Jurkat, Clone E6-1 (cell line): Measurements from ENCODE around the gene WDPCP.
A peak's percentile ranks its signal among the peaks of the same experiment; 100 is the strongest.
"Not testable (repeated sequence)": the region's sequence is repeated elsewhere in the genome, so short reads cannot be mapped to it uniquely, and the experiment has no call there.

ENCODE experiments used
- DNase-seq: peaks from one replicate; pipeline ENCODE4 v3.0.0-alpha.2; 2011; ENCODE audit warnings: low read depth, low spot score
- H3K4me3 ChIP-seq: 2 replicates; pipeline ENCODE4 v1.5.1; 2011; ENCODE audit warnings: mild to moderate bottlenecking, low read length, control low read depth, moderate library complexity

WDPCP gene

DNA sequence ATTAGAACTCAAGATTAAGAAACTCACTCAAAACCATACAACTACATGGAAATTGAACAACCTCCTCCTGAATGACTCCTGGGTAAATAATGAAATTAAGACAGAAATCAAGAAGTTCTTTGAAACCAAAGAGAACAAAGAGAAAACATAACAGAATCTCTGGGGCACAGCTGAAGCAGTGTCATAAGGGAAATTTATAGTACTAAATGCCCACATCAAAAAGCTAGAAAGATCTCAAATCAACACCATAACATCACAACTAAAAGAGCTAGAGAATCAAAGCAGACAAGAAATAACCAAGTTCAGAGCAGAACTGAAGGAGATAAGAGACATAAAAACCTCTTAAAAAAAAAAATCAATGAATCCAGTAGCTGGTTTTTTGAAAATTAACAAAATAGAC lies 30.5 kb downstream of the WDPCP start:
- H3K4me3 ChIP-seq: not testable (repeated sequence)
- DNase-seq: peak; percentile 71

DNA sequence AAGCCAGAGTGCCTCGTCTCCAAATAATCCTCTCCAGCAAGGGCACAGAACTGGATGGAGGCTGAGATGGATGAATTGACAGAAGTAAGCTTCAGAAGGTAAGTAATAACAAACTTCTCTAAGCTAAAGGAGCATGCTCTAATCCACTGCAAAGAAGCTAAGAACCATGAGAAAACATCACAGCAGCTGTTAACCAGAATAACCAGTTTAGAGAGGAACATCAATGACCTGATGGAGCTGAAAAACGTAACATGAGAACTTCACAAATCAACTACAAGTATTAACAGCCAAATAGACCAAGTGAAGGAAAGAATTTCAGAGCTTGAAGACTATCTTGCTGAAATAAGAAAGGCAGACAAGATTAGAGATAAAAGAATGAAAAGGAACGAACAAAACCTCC lies 32.3 kb downstream of the WDPCP start:
- no peak for DNase-seq

DNA sequence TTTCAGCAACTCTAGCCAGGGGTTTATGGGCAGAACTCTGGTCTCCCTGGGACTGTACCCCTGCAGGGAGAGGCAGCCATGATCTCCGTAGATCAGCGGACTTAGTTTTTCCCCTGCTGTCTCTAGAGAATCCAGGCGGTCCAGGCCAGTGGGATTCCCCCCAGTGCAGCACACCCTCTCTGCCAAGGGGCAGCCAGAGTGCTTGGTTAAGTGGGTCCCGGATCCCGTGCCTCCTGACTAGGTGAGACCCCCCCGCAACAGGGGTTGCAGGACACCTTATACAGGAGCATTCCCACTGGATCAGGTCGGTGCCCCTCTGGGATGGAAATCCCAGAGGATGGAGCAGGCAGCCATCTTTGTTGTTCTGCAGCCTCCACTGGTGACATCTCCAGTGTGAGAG lies 33.0 kb downstream of the WDPCP start:
- no peak overlapping the region for H3K4me3 ChIP-seq
- DNase-seq: no peak

More for the DNA sequence above, 32.3 kb downstream of the WDPCP start:
- H3K4me3 ChIP-seq: no peak overlapping the region

DNA sequence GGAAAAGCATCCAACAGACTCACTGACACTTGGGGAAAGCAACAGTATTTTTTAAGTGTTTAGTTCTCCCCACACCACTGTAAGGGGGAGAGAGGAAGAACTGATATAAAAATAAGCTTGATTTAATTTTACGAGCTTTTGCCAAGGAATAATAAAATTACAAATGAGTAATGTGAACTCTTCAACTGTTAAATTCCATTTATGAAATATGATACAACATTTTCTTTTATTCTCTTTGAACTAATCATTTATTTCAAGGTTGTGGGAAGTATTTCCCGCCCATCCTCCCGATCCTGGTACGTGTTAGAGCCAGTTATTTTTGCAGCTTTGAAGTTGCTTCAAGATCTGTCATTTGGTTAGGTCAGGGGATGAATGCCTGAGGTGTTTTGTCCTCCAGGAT lies 35.2 kb downstream of the WDPCP start:
- no peak for DNase-seq
- no peak overlapping the region for H3K4me3 ChIP-seq

DNA sequence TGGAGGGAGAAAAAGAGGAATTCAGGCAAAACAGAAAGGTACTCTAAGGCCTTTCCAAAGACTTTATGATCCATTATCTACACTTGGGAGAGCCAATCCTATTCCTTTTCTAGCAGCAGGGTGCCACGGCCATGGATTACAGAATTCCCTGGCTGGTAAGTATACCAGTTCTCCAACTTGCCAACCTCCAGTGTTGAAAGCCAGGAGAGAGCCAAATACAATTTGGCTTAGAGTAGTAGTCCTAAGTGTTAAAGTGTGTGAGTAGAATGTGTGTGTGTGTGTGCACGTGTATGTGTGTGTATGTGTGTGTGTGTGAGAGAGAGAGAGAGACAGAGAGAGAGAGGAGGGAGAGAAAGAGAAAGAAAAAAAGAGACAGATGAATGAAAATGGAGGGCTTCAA lies 43.3 kb downstream of the WDPCP start:
- DNase-seq: no peak
- no peak overlapping the region for H3K4me3 ChIP-seq

DNA sequence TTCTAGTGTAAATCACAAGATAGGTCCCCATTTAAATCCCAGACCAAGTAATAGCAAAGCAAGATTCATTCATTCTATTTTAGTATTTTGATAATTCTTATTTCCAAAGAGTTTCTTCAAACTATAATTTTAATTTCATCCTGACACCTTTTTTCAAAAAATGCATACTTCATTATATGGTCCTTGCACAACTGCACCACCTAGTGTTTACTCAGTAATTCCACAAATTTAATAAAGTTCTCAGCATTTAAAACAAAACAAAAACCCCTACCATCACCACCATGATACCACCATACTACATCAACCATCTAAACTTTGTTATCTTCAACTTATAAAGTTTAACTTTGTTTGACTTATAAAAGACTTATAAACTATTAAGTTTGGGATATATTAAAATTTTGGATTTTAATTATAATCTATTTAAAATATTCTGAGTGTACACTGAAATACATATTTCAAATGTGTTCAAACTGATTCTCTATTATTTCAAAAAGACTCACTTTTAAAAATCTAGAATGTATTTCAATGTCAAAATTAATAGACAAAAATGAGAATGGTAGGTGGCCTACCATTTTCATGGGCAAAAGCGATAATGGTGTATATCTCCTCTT lies 44.2 kb downstream of the WDPCP start:
- peak; percentile 29 for DNase-seq
- no peak overlapping the region for H3K4me3 ChIP-seq

DNA sequence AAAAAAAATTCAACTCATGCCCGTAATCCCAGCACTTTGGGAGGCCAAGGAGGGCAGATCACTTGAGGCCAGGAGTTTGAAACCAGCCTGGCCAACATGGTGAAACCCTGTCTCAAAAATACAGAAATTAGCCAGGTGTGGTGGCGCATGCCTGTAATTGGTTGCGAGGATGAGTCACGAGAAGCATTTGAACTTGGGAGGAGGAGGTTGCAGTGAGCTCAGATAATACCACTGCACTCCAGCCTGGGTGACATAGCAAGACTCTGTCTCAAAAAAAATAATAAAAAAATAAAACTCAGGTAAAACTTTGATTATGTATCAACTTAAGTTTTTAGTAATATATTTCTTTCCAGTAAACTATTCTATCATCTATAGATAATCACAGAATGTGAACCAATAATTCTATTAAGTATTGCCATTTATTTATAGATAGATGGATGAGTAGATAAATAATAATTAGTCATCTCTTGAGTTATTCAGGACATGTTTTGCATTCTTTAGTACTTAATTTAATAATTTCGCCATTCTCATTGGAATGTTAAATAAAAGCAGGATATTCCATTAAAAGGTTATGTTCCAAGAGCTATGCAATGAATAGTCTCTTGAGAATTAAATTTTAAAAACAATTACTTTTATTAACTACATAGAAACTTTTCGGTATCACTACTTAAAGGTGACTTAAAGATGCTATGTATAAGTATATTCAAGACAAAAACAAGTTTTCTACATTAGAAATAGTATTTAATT lies 48.7 kb downstream of the WDPCP start:
- no peak overlapping the region for H3K4me3 ChIP-seq
- DNase-seq: no peak

DNA sequence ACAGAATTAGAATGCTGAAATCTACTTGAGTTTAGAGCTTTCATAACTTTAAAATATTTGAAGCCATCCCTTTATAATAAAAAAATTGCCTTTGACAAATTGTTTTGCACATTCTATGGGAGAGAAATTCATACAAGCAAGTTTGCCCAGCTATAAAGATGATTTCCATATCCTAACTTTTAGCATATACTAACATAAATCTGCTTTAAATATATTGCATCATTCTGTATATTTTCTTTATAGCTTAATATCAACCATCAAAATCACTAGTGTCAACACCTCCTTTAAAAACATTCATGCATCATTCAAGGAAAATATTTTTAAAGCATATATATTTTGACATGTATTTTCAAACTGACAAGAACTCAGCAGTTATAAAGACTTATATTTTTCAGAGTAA lies 49.9 kb downstream of the WDPCP start:
- no peak for DNase-seq
- H3K4me3 ChIP-seq: no peak overlapping the region

DNA sequence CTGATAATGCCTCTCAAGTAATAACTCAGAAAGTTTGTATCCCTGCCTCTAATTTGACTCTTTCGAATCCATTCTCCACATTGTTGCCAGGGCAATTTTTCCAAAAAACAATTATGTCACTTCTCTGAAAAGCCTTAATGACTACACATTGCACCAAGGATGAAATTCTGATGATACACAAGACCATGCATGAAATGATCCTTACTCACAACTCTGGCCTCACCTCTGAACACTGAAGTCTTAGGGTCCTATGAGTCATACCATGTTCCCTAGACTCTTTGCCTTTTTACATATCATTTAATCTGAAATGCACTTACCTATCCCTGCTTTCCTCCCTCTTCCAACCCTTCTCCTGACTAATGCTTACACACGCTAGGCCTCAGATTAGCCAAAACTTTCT lies 51.0 kb downstream of the WDPCP start:
- H3K4me3 ChIP-seq: no peak overlapping the region
- DNase-seq: no peak

DNA sequence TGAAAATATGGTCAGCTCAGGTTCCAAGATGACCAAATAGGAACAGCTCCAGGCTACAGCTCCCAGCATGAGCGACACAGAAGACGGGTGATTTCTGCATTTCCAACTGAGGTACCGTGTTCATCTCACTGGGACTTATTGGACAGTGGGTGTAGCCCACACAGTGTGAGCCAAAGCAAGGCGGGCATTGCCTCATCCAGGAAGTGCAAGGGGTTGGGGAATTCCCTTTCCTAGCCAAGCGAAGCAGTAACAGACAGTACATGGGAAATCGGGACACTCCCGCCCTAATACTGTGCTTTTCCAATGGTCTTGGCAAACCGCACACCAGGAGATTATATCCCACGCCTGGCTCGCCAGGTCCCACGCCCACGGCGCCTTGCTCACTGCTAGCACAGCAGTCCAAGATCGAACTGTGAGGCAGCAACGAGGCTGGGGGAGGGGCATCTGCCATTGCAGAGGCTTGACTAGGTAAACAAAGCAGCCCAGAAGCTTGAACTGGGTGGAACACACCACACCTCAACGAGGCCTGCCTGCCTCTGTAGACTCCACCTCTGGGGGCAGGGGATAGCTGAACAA lies 57.5 kb downstream of the WDPCP start:
- no peak for DNase-seq
- no peak overlapping the region for H3K4me3 ChIP-seq

DNA sequence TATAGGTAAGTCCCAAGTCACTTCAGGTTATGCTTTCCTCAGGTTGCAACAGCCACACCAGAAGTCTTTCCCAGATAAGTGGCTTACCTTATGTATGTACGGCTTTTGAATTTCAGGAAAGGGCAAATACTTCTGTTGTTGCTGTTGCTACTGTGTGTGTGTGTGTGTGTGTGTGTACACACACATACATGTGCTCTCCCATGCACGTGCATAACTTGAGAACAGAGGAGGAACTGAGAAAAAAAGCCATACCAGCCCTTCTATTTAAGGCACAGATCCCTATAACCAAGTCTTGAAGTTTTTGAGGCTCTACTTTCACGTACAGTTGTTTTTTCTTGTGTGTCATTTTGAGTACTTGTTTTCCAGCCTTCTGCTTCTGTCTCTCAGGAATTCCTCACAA lies 62.4 kb downstream of the WDPCP start:
- DNase-seq: no peak
- no peak overlapping the region for H3K4me3 ChIP-seq

DNA sequence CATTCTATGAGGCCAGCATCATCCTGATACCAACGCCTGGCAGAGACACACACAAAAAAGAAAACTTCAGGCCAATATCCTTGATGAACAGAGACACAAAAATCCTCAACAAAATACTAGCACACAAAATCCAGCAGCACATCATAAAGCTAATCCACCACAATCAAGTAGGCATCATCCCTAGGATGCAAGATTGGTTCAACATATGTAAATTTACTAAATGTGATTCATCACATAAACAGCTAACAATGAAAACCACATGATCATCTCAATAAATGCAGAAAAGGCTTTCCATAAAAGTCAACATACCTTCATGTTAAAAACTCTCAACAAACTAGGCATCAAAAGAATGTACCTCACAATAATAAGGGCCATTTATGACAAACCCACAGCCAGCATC lies 65.3 kb downstream of the WDPCP start:
- no peak overlapping the region for H3K4me3 ChIP-seq
- no peak for DNase-seq

DNA sequence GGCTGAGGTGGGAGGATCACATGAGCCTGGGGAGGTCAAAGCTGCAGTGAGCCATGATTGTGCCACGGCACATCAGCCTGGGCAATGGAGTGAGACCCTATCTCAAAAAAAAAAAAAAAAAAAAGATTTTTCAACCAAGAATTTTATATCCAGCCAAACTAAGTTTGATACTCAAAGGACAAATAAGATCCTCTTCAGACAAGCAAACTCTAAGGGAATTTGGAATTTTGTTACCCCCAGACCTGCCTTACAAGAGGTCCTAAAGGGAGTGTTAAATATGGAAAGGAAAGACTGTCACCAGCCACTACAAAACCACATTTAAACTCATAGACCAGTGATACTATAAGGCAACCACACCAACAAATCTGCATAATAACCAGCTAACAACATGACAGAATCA lies 67.5 kb downstream of the WDPCP start:
- no peak for DNase-seq
- H3K4me3 ChIP-seq: no peak overlapping the region

DNA sequence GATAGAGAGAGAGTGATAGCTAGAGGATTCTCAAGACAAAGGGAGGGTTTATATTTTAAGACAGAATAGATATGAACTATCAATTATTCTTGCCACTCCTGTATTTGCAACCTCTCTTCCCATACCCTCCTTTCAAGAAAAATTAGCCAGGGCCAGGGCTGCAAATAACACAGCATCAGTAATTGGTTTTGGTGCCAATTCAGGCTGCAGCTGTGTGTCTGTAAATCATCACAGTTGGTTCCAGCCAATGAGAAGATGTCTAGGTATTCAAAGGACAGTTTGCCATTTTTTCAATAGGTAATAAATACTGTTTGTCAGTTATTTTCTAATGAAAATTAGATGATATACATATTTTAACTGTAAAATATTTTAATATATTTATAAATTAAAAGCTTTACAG lies 73.5 kb downstream of the WDPCP start:
- H3K4me3 ChIP-seq: no peak overlapping the region
- DNase-seq: no peak

DNA sequence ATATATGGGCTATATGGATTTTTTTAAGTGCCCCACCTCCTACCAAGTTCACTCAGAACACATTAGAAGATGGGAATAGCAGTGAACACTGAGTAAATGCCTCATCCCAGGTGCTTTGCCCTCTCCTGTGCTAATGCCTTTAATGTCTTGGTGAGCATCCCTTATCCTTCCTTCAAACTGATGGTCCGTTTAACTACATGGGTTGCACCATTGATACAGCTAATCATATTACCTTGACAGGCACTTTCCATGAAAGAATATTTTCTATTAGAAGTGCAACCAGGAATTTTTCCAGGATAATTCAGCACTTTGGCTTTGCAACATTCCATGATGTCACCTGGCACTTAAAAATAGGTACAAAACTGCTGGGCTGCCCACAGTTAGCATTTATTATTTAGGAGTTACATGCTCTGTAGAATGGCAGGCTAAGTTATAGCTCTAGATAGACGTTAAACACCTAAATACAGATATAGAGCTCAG lies 74.0 kb downstream of the WDPCP start:
- DNase-seq: no peak
- no peak overlapping the region for H3K4me3 ChIP-seq

DNA sequence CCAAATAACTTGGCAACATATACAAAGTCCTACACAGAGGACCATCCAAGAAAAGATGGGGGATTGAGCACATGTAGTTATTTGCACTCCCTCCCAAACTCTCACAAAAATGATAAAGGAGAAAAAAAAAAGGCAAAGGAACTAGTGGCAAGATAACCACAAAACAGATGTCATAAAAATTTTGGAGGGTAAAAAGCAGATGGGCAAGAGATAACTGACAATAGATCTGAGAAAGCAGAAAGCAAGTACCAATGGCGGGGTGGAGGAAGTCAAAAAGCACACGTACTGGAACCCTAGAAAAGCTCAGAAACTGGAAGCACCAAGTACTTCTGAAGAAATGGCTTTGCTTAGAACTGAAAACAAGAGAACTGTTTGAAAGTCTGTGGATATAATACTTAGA lies 82.0 kb downstream of the WDPCP start:
- peak; percentile 87 for DNase-seq
- peak overlapping the region; percentile 22 for H3K4me3 ChIP-seq

DNA sequence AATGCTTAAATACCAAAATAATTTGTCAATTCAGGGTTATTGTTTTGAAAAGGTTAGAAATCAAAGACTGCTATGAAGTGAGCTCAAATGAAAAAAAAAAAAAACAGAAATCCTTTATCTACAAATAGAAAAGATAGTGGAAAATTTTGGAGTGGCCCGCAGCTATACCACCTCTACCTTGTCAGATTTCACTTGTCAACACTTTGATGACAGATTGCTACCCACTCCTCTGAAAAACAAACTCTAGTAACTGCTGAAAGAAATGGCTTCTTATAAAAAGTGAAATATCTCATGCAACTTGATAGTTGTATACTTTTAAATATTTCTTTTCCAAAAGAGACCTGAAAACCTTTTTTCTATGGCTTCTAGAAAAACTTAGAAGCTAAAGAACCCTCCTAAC lies 84.5 kb downstream of the WDPCP start:
- no peak overlapping the region for H3K4me3 ChIP-seq
- no peak for DNase-seq

DNA sequence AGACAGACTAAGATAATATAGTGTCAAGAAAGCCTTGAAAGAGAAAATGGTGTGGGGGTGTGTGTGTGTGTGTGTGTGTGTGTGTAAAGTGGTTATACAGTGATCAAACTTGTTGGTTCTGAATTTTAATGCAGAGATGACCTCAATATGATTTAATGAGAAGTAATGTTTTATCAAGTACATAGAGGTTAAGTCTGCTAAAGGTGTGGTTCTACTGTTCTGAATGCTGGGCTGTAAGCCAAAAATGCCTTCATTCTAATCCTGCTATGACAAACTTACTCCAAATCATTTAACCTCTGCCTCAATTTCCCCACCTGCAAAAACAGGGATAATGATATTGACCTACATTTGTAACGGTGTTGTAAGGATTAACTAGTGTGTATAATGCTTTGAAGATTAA lies 87.9 kb downstream of the WDPCP start:
- H3K4me3 ChIP-seq: no peak overlapping the region
- no peak for DNase-seq

DNA sequence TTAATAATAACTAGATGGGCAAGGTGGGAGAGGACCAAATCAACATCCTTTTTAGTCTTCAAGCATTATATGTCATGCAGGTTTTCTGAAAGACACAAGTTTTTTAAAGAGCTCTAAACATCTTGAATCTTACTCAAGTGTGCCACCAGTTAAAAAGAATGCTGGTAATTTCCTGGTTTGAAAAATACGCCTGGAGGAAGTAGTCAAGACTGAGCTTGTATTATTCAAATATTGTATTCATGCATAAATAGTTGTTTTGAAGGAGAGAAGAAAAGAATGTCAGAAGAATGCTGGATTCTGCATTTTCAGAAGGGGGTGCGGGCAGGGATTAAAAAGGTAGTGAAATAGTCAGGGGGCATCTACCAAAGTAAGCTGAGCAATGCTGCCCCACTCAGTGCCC lies 90.7 kb downstream of the WDPCP start:
- no peak overlapping the region for H3K4me3 ChIP-seq
- no peak for DNase-seq

DNA sequence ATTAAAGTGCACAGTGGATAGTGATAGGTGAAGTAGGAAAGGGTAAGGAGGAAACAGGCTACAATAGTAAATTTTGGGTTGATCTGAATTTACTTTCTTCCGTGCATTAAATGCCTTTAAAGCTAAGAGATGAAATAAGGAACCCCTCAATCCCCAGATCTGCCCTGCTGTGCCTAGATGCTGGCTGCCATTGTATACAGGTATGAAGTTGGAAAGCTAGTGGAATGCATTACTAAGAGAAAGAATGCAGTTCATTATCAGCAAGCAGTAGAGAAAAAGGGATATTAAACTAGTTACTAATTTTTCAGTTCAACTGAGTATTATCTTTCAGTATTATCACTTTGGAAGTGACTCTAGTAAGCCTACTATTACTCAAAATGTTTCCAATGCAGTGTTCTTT lies 93.3 kb downstream of the WDPCP start:
- DNase-seq: no peak
- no peak overlapping the region for H3K4me3 ChIP-seq

DNA sequence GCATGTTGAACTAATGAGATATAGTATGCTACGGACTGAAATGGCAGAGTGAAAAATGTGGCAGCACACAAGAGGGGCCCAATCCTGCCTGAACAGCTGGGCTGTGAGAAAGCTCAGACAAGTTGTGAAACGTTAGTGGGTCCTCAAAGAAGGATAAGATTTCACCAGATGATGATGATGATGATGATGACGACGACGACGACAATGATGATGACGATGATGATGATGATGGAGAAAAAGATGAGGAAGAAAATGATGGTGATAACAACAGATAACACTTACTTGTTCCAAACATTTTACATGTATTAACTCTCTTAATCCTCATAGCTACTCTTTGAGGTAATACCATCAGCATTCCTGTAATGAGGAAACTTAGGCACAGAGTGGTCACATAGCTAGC lies 94.2 kb downstream of the WDPCP start:
- DNase-seq: no peak
- H3K4me3 ChIP-seq: no peak overlapping the region
